RKO (cell line): ENCODE data around the gene GLYR1.
"Not testable (repeated sequence)": the region's sequence is repeated elsewhere in the genome, so short reads cannot be mapped to it uniquely, and the experiment has no call there.

ENCODE experiments used
- DNase-seq: peaks from one replicate; pipeline ENCODE4 v3.0.0-alpha.2; 2016; ENCODE audit warnings: low spot score

Gene GLYR1

GRCh38 chr16:4846901-4847773, at the start of gene GLYR1, which contains the start of gene UBN1:
GLYR1 (minus strand) TSS chr16:4847288; CDS start chr16:4847265, 23 bp downstream.
UBN1 (plus strand) TSS chr16:4847481; CDS start chr16:4852918, 5,437 bp downstream.
- peak; percentile 96 for DNase-seq

DNA sequence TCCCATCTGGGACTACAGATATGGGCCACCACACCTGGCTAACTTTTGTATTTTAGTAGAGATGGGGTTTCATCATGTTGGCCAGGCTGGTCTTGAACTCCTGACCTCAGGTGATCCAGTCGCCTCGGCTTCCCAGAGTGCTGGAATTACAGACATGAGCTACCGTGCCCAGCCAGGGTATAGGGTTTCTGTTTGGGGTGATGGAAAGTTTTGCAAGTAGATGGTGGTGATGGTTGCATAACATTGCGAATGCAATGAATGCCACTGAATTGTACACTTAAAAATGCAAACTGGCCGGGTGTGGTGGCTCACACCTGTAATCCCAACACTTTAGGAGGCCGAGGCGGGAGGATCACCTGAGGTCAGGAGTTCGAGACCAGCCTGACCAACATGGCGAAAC, 49.7 kb upstream of the GLYR1 start:
- DNase-seq: not testable (repeated sequence)

DNA sequence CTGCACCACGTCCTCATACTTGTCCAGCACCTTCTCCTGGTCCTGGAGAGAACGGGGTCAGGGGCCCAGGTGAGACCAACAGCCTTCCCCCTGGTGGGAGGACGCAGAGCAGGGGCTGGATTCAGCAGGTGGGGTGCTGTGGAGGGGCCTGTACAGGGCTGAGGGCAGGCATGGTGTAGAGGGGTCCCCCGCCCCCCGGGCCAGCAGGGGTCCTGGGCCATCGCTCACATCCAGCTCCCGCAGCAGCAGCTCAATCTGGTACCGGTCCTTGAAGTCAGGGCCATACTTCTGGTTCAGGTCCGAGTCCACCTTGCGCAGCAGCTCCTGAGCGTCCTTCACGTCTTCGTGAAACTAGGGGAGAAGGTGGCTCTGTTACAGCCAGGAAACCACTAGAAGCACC, 48.3 kb upstream of the GLYR1 start:
- DNase-seq: no peak

GRCh38 chr16:4894276-4895150, 47.4 kb upstream of the GLYR1 start:
- no peak for DNase-seq

DNA sequence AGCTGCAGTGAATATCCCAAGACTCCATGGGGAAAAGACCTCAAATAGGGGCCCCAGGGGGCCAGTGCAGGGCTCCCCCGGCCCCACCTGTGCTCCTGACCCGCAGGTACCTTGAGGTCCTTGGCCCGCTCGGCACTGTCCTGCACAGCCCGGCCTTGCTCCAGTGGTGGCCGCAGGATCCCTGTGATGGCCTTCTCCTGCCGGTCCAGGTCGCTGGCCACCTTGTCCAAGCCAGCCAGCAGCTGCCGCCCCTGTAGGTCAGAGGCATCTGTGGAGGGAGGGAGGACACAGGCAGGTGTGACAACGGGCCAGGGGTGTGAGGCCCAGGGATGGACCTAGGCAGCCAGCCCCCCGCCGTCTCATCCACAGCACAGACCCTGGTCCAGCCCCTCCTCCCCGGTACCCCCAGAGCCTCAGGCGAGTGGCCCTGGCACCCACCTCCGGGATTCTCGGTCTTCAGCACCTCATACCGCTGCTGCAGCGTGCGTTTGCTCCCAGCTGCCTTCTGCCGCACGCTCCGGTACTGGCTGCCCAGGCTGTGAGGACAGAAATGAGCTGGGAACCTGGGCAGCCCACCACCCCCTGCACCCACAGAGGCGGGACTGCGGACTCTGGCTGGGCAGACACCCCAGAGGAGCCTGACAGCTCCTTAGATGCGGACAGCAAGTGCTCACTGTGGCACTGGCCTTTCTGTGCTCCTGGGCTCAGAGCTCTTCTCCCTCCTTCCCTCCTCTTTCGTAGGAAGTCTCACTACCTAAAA, 46.2 kb upstream of the GLYR1 start:
- no peak for DNase-seq

DNA sequence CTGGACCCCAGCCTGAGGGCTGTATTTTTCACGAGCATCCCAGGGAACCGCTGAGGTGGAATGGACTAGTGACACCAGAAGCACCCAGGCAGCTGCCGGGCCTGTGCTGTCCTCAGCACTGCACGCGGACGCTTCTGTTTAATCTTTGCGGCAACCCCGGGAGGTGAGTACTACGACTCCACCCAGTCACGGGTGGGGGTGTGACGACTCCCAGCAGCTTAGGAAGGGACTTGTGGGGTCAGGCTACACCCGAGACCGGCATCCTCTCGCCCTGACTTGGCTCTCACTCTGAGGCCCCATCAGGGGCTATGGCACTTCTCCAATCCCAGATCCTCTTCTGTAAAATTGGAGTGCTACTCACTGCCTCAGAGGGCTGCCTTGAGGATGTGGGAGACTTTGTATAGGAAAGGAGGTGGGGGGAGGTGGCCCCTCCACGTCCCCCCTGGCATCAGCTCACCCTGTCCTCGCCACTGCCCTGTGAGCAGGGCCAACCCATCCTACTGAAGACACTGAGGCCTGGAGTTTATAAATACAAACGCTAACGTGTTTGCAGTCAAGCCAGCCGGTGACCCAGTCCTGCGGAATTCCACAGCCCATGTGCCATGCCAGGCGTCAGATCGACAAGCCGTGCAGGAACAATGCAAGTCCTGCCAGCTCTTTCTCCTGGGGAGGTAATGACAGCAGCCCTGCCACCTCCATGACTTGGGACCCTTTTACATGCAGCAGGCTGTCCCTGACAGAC, 45.4 kb upstream of the GLYR1 start:
- no peak for DNase-seq

GRCh38 chr16:4891886-4892216, 44.8 kb upstream of the GLYR1 start:
- no peak for DNase-seq

- DNase-seq: no peak
These were observed 44.2 kb upstream of the GLYR1 start for GRCh38 chr16:4891097-4891885.

GRCh38 chr16:4890686-4891085, 43.6 kb upstream of the GLYR1 start:
- no peak for DNase-seq

- no peak for DNase-seq
These were observed 42.9 kb upstream of the GLYR1 start for GRCh38 chr16:4890026-4890425.

DNA sequence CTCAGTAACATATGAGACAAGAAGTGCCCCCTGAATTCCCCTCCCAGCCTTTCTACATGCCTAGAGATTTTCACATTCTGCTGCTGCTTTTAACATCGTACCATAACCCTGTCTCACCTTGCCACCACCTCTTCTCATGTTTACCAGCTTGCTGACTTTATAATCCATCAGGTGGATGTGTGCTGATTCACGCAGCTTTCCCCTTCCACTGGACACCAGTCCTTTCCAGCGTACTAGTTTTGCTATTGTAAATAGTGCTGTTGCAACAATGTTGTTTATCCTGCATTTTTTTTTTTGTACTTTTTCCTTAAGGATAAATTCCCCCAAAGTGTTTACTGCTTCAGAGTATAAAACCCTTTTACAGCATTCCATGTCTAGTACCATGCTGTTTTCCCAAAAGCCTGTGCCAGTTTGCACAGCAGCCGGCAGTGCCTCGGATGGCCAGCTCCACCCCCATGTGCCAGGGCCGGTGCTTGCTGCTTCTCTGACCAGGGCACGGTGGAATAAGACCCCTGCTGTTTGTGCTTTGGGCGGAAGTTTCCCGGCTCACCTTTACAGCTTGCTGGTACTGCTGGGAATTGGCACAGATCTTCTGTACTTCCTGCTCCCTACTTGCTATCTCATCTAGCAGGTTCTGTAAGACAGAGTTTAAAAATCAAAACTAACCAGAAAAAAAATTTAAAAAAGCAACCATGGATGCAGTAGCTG, 41.5 kb upstream of the GLYR1 start:
- no peak for DNase-seq

DNA sequence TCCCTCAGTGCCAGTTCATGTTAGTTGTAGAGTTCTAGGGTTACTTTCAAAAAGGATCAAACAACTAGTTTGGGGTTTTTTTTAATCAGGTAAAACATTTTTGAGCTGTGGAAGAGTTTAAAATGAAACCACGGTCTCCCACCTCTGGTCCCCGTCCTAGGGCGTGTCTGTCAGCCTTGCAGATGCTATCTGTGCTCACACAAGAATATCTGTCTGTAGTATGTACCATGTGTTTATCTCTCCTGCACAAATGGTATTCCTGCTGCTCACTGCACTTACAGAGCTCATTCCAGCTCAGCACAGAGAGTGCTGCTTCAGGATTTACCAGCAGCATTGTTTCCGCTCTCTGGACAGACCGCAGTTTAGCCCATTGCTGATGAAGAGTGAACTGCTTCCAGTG, 39.1 kb upstream of the GLYR1 start:
- no peak for DNase-seq

DNA sequence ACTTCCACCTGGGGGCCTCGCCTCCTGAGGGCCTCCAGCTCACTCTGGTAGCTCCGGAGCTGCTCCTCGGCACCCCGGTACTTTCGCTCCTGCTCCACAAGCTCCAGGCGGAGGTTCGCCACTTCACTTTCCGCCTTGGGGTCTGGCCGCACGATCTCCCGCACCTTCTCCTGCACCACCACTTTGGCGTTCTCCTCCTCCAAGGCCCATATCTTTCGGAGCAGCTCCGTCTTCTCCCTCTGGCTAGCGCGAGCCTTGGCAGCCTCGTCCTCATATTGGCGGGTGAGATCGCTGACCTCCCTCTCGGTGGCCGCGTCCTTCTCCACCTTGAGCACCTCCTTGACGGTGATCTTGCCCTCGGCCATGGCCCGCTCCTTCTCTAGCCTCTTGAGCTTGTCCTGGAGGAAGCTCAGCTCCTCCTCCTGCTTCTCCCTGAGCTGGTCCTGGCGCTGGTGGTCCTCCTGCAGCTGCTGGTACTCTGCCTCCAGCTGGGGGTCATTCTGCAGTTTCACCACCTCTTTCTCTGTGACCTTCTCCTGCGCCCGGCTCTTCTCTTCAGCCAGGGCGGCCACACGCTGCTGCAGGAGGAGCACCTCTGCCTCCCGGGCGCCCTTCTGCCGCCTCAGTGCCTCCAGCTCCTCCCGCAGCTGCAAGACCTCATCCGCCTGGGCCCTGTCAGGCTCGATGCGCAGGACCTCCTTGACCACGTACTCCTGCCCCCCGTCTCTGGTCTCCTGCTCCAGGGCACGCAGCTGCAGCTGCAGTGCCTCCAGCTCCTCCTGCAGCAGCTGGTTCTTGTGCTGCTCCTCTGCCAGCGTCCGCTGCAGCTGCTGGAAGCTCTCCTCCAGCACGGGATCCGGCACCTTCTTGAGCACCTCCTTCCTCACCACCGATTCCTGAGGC, 38.1 kb upstream of the GLYR1 start:
- DNase-seq: no peak

DNA sequence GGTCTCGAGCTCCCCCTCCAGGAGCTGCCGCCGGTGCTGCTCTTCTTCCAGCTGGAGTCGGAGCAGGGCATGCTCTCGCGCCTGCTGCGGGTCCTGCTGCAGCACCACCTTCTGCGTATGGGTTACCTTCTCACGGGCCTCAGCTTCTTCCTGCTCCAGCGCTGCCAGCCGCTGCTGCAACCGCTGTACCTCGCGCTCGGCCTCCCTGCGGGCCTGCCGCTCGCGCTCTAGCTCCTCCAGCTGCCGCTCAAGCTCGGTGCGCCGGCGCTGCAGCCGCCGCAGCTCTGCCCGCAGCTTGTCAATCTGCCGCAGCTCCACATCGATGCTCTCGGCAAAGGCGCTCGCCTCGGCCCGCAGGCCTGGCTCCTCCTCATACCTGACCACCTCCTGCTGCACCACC, 37.1 kb upstream of the GLYR1 start:
- DNase-seq: no peak

GRCh38 chr16:4883501-4883900, 36.4 kb upstream of the GLYR1 start:
- DNase-seq: no peak

DNA sequence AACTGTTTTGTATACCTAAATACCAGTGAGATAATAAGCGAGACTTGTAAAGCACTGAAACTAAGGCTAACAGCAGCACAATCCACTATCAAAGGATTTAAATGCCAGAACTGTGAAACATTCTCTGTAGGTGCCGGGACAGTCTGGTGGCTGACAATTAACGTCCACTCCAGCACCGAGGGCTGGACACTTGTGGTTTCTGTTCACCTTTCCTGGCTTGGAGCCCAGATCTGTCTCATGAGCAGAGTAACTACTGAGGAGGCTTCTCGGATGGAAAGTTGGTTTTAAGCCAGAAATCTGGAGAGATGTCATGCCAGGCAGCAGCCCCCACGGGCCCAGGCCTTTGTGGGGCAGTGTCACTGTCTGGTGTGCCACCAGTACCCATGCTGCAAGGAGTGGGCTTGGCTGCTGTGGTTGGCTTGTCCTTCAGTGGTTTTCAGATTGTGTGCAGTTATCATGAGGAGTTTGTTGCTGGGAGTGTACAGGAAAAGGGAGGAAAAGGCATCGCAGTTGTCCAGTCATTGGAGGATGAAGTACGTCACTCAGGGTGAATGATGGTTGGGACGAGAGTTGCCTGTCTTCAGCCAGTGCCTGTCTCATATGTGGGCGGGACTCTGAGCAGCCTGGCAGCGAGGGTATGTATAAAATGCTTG, 35.7 kb upstream of the GLYR1 start:
- DNase-seq: no peak

DNA sequence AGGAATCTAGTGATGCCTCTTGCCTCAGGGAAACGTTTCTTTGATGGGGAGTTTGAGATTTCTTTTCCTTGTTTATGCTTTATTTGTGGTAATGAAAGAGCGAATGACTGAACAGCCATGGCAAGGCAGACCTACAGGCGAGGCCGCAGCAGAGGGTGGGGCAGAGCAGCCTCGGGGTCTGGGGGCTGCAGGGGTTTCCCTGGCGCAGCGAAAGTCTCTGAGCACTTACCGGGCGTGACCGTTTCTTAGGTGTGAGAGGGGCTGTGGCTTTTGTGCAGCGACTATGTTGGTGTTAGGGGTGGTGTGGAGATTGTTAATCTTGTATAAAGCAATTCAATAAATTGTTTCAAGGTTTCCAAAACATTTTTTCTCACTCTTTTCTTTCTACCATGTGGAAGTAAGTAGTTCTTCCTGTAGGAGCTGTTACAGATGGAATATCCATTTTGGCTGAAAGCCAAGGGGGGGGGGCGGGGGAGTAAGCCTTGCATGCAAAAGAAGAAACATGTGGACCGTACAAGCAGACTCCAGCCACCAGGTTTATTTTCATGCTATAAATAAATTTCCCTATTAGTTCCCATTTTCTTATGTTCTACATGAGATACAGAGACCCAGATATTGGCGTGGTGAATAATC, 35.0 kb upstream of the GLYR1 start:
- no peak for DNase-seq

DNA sequence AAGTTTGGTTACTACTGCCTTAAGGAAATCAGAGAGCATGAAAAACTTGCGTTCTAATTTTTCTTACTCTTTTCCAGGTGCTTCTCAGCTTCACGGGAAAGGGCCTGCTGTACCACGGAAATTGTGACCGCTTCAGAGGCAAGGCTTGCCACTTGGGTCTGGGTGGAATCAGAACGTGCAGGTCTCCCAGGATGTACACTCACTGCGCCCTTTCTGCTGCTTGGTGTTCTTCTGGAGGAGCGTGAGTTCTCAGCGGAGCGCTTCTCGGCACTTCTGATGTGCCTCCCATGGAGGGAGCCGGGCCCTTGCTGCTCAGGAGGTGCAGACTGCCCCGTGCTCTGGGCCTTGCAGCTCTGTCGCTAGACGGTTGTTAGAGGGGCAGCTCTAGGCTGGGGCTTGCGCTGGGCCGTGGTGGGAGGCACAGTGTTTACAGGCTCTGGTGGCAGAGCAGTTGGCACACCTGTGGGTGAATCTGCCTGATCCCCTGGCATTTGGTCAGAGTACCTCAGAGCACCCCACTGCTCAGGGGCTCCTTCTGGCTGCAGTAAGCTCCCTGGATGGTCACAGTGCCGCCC, 33.0 kb upstream of the GLYR1 start:
- no peak for DNase-seq
